ENCODE measurements around the gene ALK. TPM values are rescaled to one million over a fixed set of nuclear protein-coding genes. Genes with fewer than 3 reads are reported as not detected.
"Not testable (repeated sequence)": the region's sequence is repeated elsewhere in the genome, so short reads cannot be mapped to it uniquely, and the experiment has no call there.

Gene ALK
- total and polyA plus RNA-seq, 2 donors = 0.19 to 0.21 TPM

DNA sequence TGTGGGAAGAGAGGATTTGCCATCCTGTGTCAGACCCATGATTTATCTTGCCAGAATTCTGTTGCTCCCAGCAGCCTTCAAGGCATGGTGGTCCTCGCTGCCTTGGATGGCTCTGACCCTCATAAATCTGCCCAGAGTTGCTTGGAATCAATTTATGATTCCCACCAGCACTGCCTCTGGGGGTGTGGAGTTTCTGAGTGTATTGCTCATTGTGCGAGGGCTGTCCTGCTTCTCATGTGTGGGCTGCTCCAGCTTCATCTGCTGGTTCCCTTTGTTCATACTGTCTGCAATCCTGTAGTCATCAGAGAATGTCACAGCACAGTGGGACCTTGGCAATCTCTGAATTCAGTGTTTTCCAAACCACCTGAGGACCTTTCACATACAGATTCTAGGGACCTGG is 666.4 kb downstream of the ALK start:
- Histone ChIP-seq H3K27me3 (ENCODE audit: control insufficient read depth in 2 of 2, insufficient read depth in 1 of 2, low read length in 1 of 2) (no peaks in the 10 kb centered on the region), H3K9me3 (ENCODE audit: control insufficient read depth in 2 of 2, insufficient read depth in 1 of 2, low read length in 1 of 2) (no peaks in the 10 kb centered on the region), H3K4me1 (ENCODE audit: control insufficient read depth in 2 of 2, insufficient read depth in 2 of 2, low read length in 2 of 2) (no peaks in the 10 kb centered on the region), H3K4me3 (ENCODE audit: low read length in 2 of 2) (no peak overlapping the region), H3K36me3 (ENCODE audit: control insufficient read depth in 2 of 2, insufficient read depth in 2 of 2, low read length in 1 of 2) (no peaks in the 10 kb centered on the region), H3K27ac (ENCODE audit: low read depth in 1 of 2, low read length in 1 of 2) (no peak overlapping the region)
- WGBS = 88% methylated on average over 2 of the region's 2 CpGs
- DNase-seq (ENCODE audit: low read depth in 6 of 9, low spot score in 9 of 9) = no peak

- WGBS = 73% methylated on average over 4 of the region's 4 CpGs
- not testable (repeated sequence) for DNase-seq (ENCODE audit: low read depth in 6 of 9, low spot score in 9 of 9)
These were observed 667.7 kb downstream of the ALK start for GRCh38 chr2:29253495-29254275.

GRCh38 chr2:29253026-29253425 is 668.4 kb downstream of the ALK start:
- 97% methylated on average over 3 of the region's 3 CpGs for WGBS
- no peaks in the 10 kb centered on the region for H3K36me3 ChIP-seq (ENCODE audit: control insufficient read depth in 2 of 2, insufficient read depth in 2 of 2, low read length in 1 of 2)
- no peaks in the 10 kb centered on the region for H3K9me3 ChIP-seq (ENCODE audit: control insufficient read depth in 2 of 2, insufficient read depth in 1 of 2, low read length in 1 of 2)
- no peaks in the 10 kb centered on the region for H3K27me3 ChIP-seq (ENCODE audit: control insufficient read depth in 2 of 2, insufficient read depth in 1 of 2, low read length in 1 of 2)
- no peak overlapping the region for H3K4me3 ChIP-seq (ENCODE audit: low read length in 2 of 2)
- DNase-seq (ENCODE audit: low read depth in 6 of 9, low spot score in 9 of 9) = no peak
- no peaks in the 10 kb centered on the region for H3K4me1 ChIP-seq (ENCODE audit: control insufficient read depth in 2 of 2, insufficient read depth in 2 of 2, low read length in 2 of 2)
- H3K27ac ChIP-seq (ENCODE audit: low read depth in 1 of 2, low read length in 1 of 2) = no peak overlapping the region

More at GRCh38 chr2:29253495-29254275, 667.7 kb downstream of the ALK start:
- H3K4me1 ChIP-seq (ENCODE audit: control insufficient read depth in 2 of 2, insufficient read depth in 2 of 2, low read length in 2 of 2); H3K4me3 ChIP-seq (ENCODE audit: low read length in 2 of 2); H3K27ac ChIP-seq (ENCODE audit: low read depth in 1 of 2, low read length in 1 of 2); H3K9me3 ChIP-seq (ENCODE audit: control insufficient read depth in 2 of 2, insufficient read depth in 1 of 2, low read length in 1 of 2); H3K27me3 ChIP-seq (ENCODE audit: control insufficient read depth in 2 of 2, insufficient read depth in 1 of 2, low read length in 1 of 2); H3K36me3 ChIP-seq (ENCODE audit: control insufficient read depth in 2 of 2, insufficient read depth in 2 of 2, low read length in 1 of 2): not testable (repeated sequence)

DNA sequence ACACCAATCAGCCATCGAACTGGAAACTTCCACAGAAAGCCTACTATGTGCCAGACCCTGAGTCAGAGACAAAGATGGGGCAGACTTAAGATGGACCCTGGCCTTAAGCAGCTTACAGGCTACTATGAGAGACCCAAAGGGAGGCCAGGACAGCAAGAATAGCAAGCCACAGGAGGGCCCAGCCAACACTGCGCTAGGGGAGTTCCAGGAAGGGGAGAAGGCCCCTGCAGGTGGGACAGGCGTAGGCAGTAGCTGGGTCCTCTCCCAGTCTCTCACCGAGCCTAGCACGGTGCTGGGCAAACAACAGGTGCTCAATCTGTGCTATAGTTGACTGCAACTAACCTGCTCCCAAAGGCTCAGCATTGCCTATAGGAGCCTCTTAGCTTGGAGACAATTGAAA is 670.0 kb downstream of the ALK start:
- H3K27ac ChIP-seq (ENCODE audit: low read depth in 1 of 2, low read length in 1 of 2) = no peak overlapping the region
- no peak for DNase-seq (ENCODE audit: low read depth in 6 of 9, low spot score in 9 of 9)
- WGBS = 94% methylated on average over 5 of the region's 5 CpGs

GRCh38 chr2:29250977-29251376 is 670.4 kb downstream of the ALK start:
- 99% methylated on average over 7 of the region's 7 CpGs for WGBS
- no peaks in the 10 kb centered on the region for H3K36me3 ChIP-seq (ENCODE audit: control insufficient read depth in 2 of 2, insufficient read depth in 2 of 2, low read length in 1 of 2)
- no peak for DNase-seq (ENCODE audit: low read depth in 6 of 9, low spot score in 9 of 9)
- H3K27me3 ChIP-seq (ENCODE audit: control insufficient read depth in 2 of 2, insufficient read depth in 1 of 2, low read length in 1 of 2) = no peaks in the 10 kb centered on the region
- H3K27ac ChIP-seq (ENCODE audit: low read depth in 1 of 2, low read length in 1 of 2) = no peak overlapping the region
- no peak overlapping the region for H3K4me3 ChIP-seq (ENCODE audit: low read length in 2 of 2)
- no peaks in the 10 kb centered on the region for H3K9me3 ChIP-seq (ENCODE audit: control insufficient read depth in 2 of 2, insufficient read depth in 1 of 2, low read length in 1 of 2)
- H3K4me1 ChIP-seq (ENCODE audit: control insufficient read depth in 2 of 2, insufficient read depth in 2 of 2, low read length in 2 of 2) = no peaks in the 10 kb centered on the region

More for the DNA sequence above, 670.0 kb downstream of the ALK start:
- Histone ChIP-seq H3K27me3 (ENCODE audit: control insufficient read depth in 2 of 2, insufficient read depth in 1 of 2, low read length in 1 of 2) (no peaks in the 10 kb centered on the region), H3K36me3 (ENCODE audit: control insufficient read depth in 2 of 2, insufficient read depth in 2 of 2, low read length in 1 of 2) (no peaks in the 10 kb centered on the region), H3K4me3 (ENCODE audit: low read length in 2 of 2) (no peak overlapping the region), H3K4me1 (ENCODE audit: control insufficient read depth in 2 of 2, insufficient read depth in 2 of 2, low read length in 2 of 2) (no peaks in the 10 kb centered on the region), H3K9me3 (ENCODE audit: control insufficient read depth in 2 of 2, insufficient read depth in 1 of 2, low read length in 1 of 2) (no peaks in the 10 kb centered on the region)

DNA sequence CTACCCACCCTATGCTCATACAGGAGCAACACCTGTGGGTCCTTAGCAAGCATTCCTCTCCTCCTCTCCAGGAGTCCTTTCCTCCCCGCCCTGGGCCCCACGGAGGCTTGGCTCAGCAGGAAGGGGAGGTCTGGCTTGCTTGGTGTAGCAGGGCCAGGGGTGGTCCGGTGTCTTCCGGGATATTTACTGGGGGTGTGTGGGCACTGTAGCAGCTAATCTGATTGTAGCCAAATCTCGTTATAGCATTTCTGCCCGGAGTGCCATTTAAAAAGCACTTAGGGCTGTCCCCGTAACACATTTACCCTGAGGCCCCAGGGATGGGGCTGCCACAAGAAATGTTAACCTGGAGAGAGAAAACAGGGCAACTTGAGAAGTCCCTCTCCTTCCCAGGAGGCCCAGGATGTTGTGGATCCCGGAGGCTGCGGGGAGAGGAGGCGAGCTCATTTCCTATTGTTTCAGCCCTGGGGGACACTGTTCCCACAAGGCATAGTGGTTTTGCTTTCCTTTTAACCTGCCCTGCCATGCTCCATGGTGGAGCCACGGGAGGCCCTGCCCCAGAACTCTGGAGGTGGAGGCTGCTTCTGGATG is 671.6 kb downstream of the ALK start:
- Histone ChIP-seq H3K27ac (ENCODE audit: low read depth in 1 of 2, low read length in 1 of 2) (no peak overlapping the region), H3K4me3 (ENCODE audit: low read length in 2 of 2) (no peak overlapping the region), H3K36me3 (ENCODE audit: control insufficient read depth in 2 of 2, insufficient read depth in 2 of 2, low read length in 1 of 2) (no peaks in the 10 kb centered on the region), H3K27me3 (ENCODE audit: control insufficient read depth in 2 of 2, insufficient read depth in 1 of 2, low read length in 1 of 2) (no peaks in the 10 kb centered on the region), H3K4me1 (ENCODE audit: control insufficient read depth in 2 of 2, insufficient read depth in 2 of 2, low read length in 2 of 2) (no peaks in the 10 kb centered on the region), H3K9me3 (ENCODE audit: control insufficient read depth in 2 of 2, insufficient read depth in 1 of 2, low read length in 1 of 2) (no peaks in the 10 kb centered on the region)
- WGBS = 56% methylated on average over 11 of the region's 11 CpGs
- no peak for DNase-seq (ENCODE audit: low read depth in 6 of 9, low spot score in 9 of 9)

- Histone ChIP-seq H3K4me3 (ENCODE audit: low read length in 2 of 2) (no peak overlapping the region), H3K27ac (ENCODE audit: low read depth in 1 of 2, low read length in 1 of 2) (no peak overlapping the region), H3K4me1 (ENCODE audit: control insufficient read depth in 2 of 2, insufficient read depth in 2 of 2, low read length in 2 of 2) (no peaks in the 10 kb centered on the region), H3K27me3 (ENCODE audit: control insufficient read depth in 2 of 2, insufficient read depth in 1 of 2, low read length in 1 of 2) (no peaks in the 10 kb centered on the region), H3K36me3 (ENCODE audit: control insufficient read depth in 2 of 2, insufficient read depth in 2 of 2, low read length in 1 of 2) (no peaks in the 10 kb centered on the region), H3K9me3 (ENCODE audit: control insufficient read depth in 2 of 2, insufficient read depth in 1 of 2, low read length in 1 of 2) (no peaks in the 10 kb centered on the region)
- DNase-seq (ENCODE audit: low read depth in 6 of 9, low spot score in 9 of 9) = no peak
- 97% methylated on average over 7 of the region's 7 CpGs for WGBS
These were observed 674.0 kb downstream of the ALK start for GRCh38 chr2:29247336-29247914.

DNA sequence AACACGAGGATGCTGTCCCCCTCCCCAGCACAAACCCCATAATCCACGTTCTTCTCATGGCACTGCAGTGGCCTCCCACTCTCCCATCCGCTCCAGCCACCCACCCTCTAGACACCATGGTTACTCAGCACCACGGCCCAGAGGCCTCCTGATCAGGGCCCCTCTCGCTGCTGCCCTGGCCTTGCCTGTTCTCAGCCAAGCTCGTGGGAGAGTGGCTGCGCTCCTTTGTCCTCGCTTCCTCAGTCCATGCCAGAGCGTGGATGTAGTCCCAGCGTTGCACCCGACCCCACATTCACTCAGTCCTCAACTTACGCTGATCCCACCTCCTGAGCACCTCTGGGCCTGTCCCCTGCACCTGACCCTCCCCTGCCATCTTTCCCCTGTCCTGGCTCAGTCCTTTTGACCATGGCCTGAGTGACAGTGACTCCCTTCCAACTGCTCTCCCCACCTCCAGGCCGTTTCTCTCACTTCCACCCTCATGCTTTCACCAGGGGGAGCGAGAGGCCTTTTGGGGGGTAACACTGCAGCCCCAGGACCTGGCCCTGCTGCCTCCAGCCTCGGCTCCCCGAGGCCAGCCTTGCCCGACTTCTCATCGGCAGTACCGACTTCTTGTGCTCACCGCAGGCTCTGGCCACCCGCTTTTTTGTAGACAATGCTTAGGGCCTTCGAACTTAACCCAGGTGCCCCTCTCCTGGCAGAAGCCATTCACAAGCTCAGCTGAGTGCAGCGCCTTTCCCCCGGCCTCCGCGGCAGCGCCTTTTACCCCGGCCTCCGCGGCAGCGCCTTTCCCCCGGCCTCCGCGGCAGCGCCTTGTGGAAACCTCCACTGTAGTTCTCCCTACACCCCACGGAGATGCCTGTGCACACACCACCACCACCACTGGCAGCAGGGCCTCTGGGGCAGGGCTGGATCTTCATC is 674.7 kb downstream of the ALK start:
- Histone ChIP-seq H3K27me3 (ENCODE audit: control insufficient read depth in 2 of 2, insufficient read depth in 1 of 2, low read length in 1 of 2) (no peaks in the 10 kb centered on the region), H3K4me3 (ENCODE audit: low read length in 2 of 2) (no peak overlapping the region), H3K9me3 (ENCODE audit: control insufficient read depth in 2 of 2, insufficient read depth in 1 of 2, low read length in 1 of 2) (no peaks in the 10 kb centered on the region), H3K36me3 (ENCODE audit: control insufficient read depth in 2 of 2, insufficient read depth in 2 of 2, low read length in 1 of 2) (no peaks in the 10 kb centered on the region), H3K4me1 (ENCODE audit: control insufficient read depth in 2 of 2, insufficient read depth in 2 of 2, low read length in 2 of 2) (no peaks in the 10 kb centered on the region), H3K27ac (ENCODE audit: low read depth in 1 of 2, low read length in 1 of 2) (no peak overlapping the region)
- DNase-seq (ENCODE audit: low read depth in 6 of 9, low spot score in 9 of 9) = no peak
- WGBS = 96% methylated on average over 36 of the region's 36 CpGs
